HCT116 (cell line): Measurements from ENCODE around the gene BSND. TPM values are rescaled to one million over a fixed set of nuclear protein-coding genes. Genes with fewer than 3 reads are reported as not detected.

Experiments used
- ATAC-seq: fragments of 200-7000 bp; cut with Tn5 transposase; 2 replicates; pipeline ENCODE4 v1.9.1; 2020; ENCODE audit warnings: mild to moderate bottlenecking, moderate library complexity
- BruUV-seq: library from RNA; stranded (reverse); fragments of 400-500 nt; replicated peaks from 2 replicates; lab custom pipeline; 2021; lab: Mats Ljungman, UMichigan
- CTCF ChIA-PET: fragments of 300-600 bp; sonication (Branson Sonifier 250); formaldehyde crosslinking; loops from one replicate; lab custom pipeline; 2021; ENCODE audit warnings: antibody characterized with exemption; lab: Charles Lee
- POLR2A ChIA-PET: fragments of 300-600, 350-600 bp; sonication (Branson Sonifier 250); formaldehyde crosslinking; loops from one replicate; lab custom pipeline; 2021; ENCODE audit warnings: antibody characterized with exemption; lab: Charles Lee
- RAD21 ChIA-PET, 2 experiments: fragments of 300-600 bp; sonication (Branson Sonifier 250); formaldehyde crosslinking; loops; one replicate each; lab custom pipeline; 2023; ENCODE audit warnings: low total read pairs in 2 of 2; ENCODE audit not compliant: uncharacterized antibody in 2 of 2, unreplicated experiment in 2 of 2, low non-redundant PET in 1 of 2; lab: Charles Lee
- DNase-seq: peaks from one replicate; pipeline ENCODE4 v3.0.0-alpha.2; 2010; ENCODE audit warnings: low read depth, low spot score
- H2AFZ ChIP-seq: fragments of 200-600 bp; shearing (Covaris generic), sonication (generic); 2 replicates; pipeline ENCODE4 v1.6.1; 2017; ENCODE audit warnings: low read depth, mixed run types, mixed read lengths, antibody characterized with exemption, low read length; ENCODE audit not compliant: poor library complexity, severe bottlenecking
- H3K27ac ChIP-seq: 2 replicates; pipeline ENCODE4 v1.5.1; 2012; ENCODE audit warnings: low read depth, low read length
- H3K27me3 ChIP-seq: fragments of 200-600 bp; sonication (generic); 2 replicates; pipeline ENCODE4 v1.6.1; 2016; ENCODE audit warnings: mixed run types, low read length, mixed read lengths; ENCODE audit not compliant: insufficient read depth
- H3K36me3 ChIP-seq, 2 experiments: fragments of 200-500 bp in 1 of 2; fragments of 200-600 bp in 1 of 2; sonication (Bioruptor generic) in 1 of 2; sonication (generic) in 1 of 2; 2 replicates each; pipeline versions ENCODE4 v1.5.1 to v1.6.1; 2014 to 2016; ENCODE audit warnings: low read length in 2 of 2, inconsistent platforms in 1 of 2, mixed read lengths in 1 of 2, mixed run types in 1 of 2; ENCODE audit not compliant: insufficient read depth in 2 of 2, control insufficient read depth in 1 of 2
- H3K4me1 ChIP-seq, 2 experiments: fragments of 200-600 bp in 1 of 2; sonication (generic) in 1 of 2; 2 replicates each; pipeline versions ENCODE4 v1.5.1 to v1.6.1; 2012 to 2017; ENCODE audit warnings: low read length in 2 of 2, inconsistent platforms in 1 of 2, mild to moderate bottlenecking in 1 of 2, mixed read lengths in 1 of 2, mixed run types in 1 of 2, moderate library complexity in 1 of 2; ENCODE audit not compliant: insufficient read depth in 2 of 2, control insufficient read depth in 1 of 2
- H3K4me2 ChIP-seq: fragments of 200-600 bp; sonication (generic); 2 replicates; pipeline ENCODE4 v1.6.1; 2017; ENCODE audit warnings: mixed run types, low read length, mixed read lengths
- H3K4me3 ChIP-seq, 2 experiments: fragments of 200-600 bp in 1 of 2; sonication (generic) in 1 of 2; replicated peaks in 1 of 2; 2 replicates each; pipeline ENCODE4 v1.5.1; 2011 to 2016; ENCODE audit warnings: low read length in 2 of 2, control low read depth in 1 of 2, low read depth in 1 of 2, mild to moderate bottlenecking in 1 of 2, mixed read lengths in 1 of 2, mixed run types in 1 of 2
- H3K79me2 ChIP-seq: fragments of 200-600 bp; sonication (generic); 2 replicates; pipeline ENCODE4 v1.6.1; 2017; ENCODE audit warnings: mild to moderate bottlenecking, mixed run types, low read length, moderate library complexity, mixed read lengths; ENCODE audit not compliant: insufficient read depth
- H3K9ac ChIP-seq: fragments of 200-600 bp; sonication (generic); 2 replicates; pipeline ENCODE4 v1.6.1; 2016; ENCODE audit warnings: low read length, mixed read lengths
- H3K9me2 ChIP-seq: fragments of 200-600 bp; sonication (generic), shearing (Covaris generic); 2 replicates; pipeline ENCODE4 v1.6.1; 2017; ENCODE audit warnings: mixed run types, mild to moderate bottlenecking, moderate library complexity; ENCODE audit not compliant: insufficient read depth
- H3K9me3 ChIP-seq, 2 experiments: fragments of 200-500 bp in 1 of 2; fragments of 200-600 bp in 1 of 2; sonication (Bioruptor generic) in 1 of 2; sonication (generic) in 1 of 2; 2 replicates each; pipeline ENCODE4 v1.6.1; 2014 to 2017; ENCODE audit warnings: low read length in 2 of 2, mixed read lengths in 2 of 2, inconsistent platforms in 1 of 2, low read depth in 1 of 2, mild to moderate bottlenecking in 1 of 2, mixed run types in 1 of 2, moderate library complexity in 1 of 2; ENCODE audit not compliant: control insufficient read depth in 1 of 2, insufficient read depth in 1 of 2
- H4K20me1 ChIP-seq: fragments of 200-600 bp; sonication (generic), shearing (Covaris generic); 2 replicates; pipeline ENCODE4 v1.6.1; 2017; ENCODE audit warnings: mixed run types, mild to moderate bottlenecking, moderate library complexity; ENCODE audit not compliant: insufficient read depth
- CEBPB ChIP-seq: IDR thresholded peaks from 2 replicates; pipeline ENCODE4 v1.6.1; 2012; ENCODE audit warnings: low read depth
- EGR1 ChIP-seq: IDR thresholded peaks from 2 replicates; pipeline ENCODE4 v1.6.1; 2012; ENCODE audit warnings: low read depth
- ELF1 ChIP-seq: IDR thresholded peaks from 2 replicates; pipeline ENCODE4 v1.6.1; 2012; ENCODE audit warnings: low read depth, borderline replicate concordance
- EZH2 ChIP-seq: fragments of 200-600 bp; sonication (generic); IDR thresholded peaks from 2 replicates; pipeline ENCODE4 v1.6.1; 2017; ENCODE audit warnings: antibody characterized with exemption, mixed run types
- EZH2phosphoT487 ChIP-seq: fragments of 200-600 bp; IDR thresholded peaks from 2 replicates; pipeline ENCODE4 v1.6.1; 2018; ENCODE audit warnings: antibody characterized with exemption, borderline replicate concordance
- POLR2A ChIP-seq: IDR thresholded peaks from 2 replicates; pipeline ENCODE4 v1.7.0; 2011; ENCODE audit warnings: borderline replicate concordance; ENCODE audit not compliant: insufficient read depth, insufficient read length; ENCODE audit errors: extremely low read depth
- SRF ChIP-seq: IDR thresholded peaks from 2 replicates; pipeline ENCODE4 v1.6.1; 2012; ENCODE audit warnings: low read depth
- ZFX ChIP-seq: fragments of 450-650 bp; IDR thresholded peaks from 2 replicates; pipeline ENCODE4 v1.6.1; 2017
- ZNF274 ChIP-seq: fragments of 200-500 bp; sonication (Bioruptor generic); IDR thresholded peaks from 2 replicates; pipeline ENCODE4 v1.6.1; 2014; ENCODE audit warnings: mild to moderate bottlenecking, low read depth, low read length, inconsistent platforms
- intact Hi-C: fragments of 100-400 bp; cut with micrococcal nuclease; formaldehyde crosslinking; loops from 2 replicates; pipeline ENCODE4 v1.10.0; 2022
- total RNA-seq: library from RNA; stranded (reverse); gene quantifications from one replicate; pipeline ENCODE4 v1.2.1, GENCODE V29; 2021; ENCODE audit not compliant: unreplicated experiment
- TF ChIP-seq, protein P1 (sequence below), 3 experiments: fragments of 200-600 bp in 1 of 3; sonication (generic) in 1 of 3; IDR thresholded peaks in 2 of 3; conservative IDR thresholded peaks in 1 of 3; 2 replicates each; pipeline ENCODE4 v1.5.1; 2012 to 2017; ENCODE audit warnings: low read depth in 2 of 3, low read length in 2 of 3, antibody characterized with exemption in 1 of 3, borderline replicate concordance in 1 of 3, control low read depth in 1 of 3, mild to moderate bottlenecking in 1 of 3, mixed read lengths in 1 of 3, mixed run types in 1 of 3, moderate library complexity in 1 of 3; ENCODE audit not compliant: insufficient read depth in 1 of 3

The BSND gene
- total RNA-seq, 1 experiment from 2014 or later: not detected

DNA sequence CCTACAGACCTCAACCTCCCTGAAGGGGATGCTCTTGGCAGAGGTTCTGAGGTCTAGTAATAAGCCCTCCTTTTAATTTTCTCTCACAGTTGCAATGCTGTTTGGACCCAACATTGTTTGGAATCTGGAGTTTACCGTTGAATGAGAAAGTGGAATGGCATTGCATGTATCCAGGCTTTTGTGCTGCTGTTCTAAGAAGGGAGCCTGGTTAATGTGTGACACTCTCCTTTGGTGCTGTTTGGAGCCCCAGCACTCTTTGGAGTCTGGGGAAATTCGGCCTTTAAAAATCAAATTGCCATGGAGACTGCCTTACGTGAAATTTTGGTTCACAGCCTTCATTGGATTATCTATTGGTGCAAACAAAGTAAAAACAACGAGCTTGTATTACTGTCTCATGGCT lies 42.0 kb upstream of the BSND start:
- Histone ChIP-seq H4K20me1 (no peaks in the 10 kb centered on the region), H3K9me3 (peaks cover 4 to 5% of the 10 kb centered on the region in 2 experiments; a peak in 2 of 4 replicates), H3K9ac (no peak overlapping the region), H3K27ac (no peak overlapping the region), H3K36me3 (no peaks in the 10 kb centered on the region), H3K4me3 (no peak overlapping the region), H3K27me3 (no peaks in the 10 kb centered on the region), H3K79me2 (no peaks in the 10 kb centered on the region), H3K4me2 (no peak overlapping the region), H3K4me1 (peaks cover 6 to 21% of the 10 kb centered on the region in 2 experiments; a peak in 3 of 4 replicates), H3K9me2 (no peaks in the 10 kb centered on the region), H2AFZ (no peak overlapping the region)
- TF ChIP-seq CEBPB (no peak), EZH2 (no peak), POLR2A (no peak), ZNF274 (no peak), EGR1 (no peak), ELF1 (no peak), ZFX (no peak), EZH2phosphoT487 (no peak), SRF (no peak)
- TF ChIP-seq, protein P1, sequence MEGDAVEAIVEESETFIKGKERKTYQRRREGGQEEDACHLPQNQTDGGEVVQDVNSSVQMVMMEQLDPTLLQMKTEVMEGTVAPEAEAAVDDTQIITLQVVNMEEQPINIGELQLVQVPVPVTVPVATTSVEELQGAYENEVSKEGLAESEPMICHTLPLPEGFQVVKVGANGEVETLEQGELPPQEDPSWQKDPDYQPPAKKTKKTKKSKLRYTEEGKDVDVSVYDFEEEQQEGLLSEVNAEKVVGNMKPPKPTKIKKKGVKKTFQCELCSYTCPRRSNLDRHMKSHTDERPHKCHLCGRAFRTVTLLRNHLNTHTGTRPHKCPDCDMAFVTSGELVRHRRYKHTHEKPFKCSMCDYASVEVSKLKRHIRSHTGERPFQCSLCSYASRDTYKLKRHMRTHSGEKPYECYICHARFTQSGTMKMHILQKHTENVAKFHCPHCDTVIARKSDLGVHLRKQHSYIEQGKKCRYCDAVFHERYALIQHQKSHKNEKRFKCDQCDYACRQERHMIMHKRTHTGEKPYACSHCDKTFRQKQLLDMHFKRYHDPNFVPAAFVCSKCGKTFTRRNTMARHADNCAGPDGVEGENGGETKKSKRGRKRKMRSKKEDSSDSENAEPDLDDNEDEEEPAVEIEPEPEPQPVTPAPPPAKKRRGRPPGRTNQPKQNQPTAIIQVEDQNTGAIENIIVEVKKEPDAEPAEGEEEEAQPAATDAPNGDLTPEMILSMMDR (IDR thresholded peaks at IDR 0.05 in 2 of 3, conservative IDR thresholded peaks at IDR 0.05 in 1 of 3; ENCODE audit: borderline replicate concordance in 1 of 3, insufficient read depth in 1 of 3, low read depth in 2 of 3, low read length in 2 of 3): no peak
- DNase-seq: no peak
- no peak for ATAC-seq
- BruUV-seq: no TSS peak
- RAD21 ChIA-PET: no interaction called here
- intact Hi-C loops: no loop called here
- POLR2A ChIA-PET: no interaction called here
- CTCF ChIA-PET: interaction anchor here (1.1 to 1.5 kb wide), 2 partner anchors 11 to 59 kb away, joined by 3 to 6 read pairs; no protein-coding TSS in a partner anchor
